Activated CD8-positive, alpha-beta memory T cell treated with anti-CD3 and anti-CD28 coated beads, Interleukin-2, amount 50 U/mL, for 48 hours (primary cell): ENCODE data around the gene TACR1.
"Not testable (repeated sequence)": the region's sequence is repeated elsewhere in the genome, so short reads cannot be mapped to it uniquely, and the experiment has no call there.

Source experiments
- DNase-seq: peaks from one replicate; pipeline ENCODE4 v3.0.0-alpha.2; 2020

TACR1 gene

DNA sequence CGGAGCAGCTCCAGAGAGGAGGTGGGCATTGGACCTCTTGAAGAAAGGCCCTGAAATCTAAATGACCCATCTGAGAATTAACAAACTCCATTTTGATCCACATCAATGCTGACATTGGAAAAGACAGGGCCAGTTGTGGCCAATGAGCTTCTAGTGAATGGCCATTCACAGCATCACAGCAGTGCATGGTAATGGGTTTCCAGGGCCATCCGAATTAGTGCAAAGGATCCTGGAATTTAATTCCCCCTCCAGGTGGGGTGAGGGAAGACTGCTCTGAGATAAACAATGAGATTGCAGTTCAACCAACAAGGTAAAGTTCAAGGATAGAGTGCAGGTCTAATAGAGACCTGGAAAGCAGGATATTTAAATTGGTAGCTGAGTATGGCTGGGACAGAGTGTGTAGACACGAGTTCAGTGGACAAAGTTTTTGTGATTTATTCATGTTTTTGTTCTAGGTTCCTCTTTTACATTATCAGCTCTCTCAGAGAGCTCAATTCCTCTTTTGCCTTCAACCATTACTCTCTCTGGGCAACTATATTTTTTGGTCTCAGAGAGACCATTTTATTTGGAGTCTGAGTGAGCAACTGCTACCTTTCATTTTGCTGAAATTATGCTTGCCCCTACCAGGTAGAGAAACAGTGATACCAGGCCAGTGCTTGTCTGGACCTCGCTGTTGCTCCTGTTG is 5.0 kb downstream of the TACR1 start:
- no peak for DNase-seq

DNA sequence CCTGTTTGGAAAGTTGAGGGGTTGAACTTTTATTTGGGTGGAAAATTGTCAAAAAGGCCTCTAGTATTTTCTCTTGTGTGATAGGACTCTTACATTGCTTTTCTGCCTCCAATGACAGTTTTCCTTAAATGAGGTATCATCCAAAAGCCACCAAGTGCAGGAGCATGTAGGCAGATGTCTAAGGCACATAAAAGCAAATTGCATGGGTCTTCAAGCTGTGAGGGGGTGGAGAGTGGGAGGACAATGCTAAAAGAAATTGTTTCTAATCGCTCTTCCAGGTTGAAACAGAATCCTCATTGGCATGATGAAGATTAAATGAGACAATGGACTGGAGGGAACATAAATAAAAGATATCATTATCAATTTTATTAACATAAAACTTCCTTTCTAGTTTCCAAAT is 6.8 kb downstream of the TACR1 start:
- no peak for DNase-seq

DNA sequence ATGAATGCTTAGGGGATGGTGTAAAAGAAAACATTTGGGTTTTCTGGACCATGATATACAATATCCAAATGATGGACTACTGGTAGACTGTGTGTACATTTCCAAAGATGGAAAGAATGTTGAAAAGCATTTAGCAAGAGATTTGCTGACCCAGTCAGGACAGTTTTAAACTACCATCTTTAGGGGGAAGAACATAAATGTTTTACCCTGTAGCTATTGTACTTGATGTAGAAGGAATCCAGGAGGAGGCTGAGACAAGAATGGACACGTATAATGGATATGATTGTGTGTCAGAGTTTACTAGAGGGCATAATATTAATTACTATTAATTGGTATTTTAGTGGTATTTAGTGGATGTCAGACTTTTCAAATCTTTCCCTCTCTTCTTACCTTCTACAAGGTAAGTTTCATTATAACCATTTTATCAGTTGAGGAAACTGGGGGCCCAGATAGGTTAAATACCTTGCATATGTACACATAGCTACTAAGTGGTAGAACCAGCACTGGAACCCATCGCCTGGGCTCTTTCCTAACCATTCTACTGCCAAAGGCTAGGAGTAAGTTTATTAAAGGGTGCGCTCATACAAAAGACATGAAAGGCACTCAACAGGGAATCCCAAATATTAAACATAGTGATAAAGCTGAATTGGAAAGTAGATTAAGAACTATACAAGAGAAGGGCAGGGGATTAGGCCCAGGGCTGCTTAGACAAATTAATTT is 8.9 kb downstream of the TACR1 start:
- DNase-seq, result no peak

DNA sequence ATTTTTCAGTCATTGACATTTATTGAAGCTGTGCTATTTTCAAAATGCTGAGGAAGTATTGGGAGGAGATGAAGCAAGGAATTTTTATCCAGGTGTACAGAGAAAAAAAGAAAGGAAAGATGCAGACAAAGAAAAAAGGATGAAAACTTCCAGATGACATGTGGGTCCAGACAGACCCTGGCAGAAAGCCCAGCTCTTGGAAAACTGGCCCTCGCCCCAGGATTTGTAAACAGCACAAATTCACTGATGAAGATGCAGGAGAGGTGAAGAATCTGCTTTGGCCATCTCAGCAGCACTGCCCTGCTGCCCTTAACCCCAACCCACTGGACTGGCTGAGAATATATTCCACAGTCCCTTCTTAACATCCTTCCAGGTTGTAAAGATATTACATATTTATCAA is 12.5 kb downstream of the TACR1 start:
- DNase-seq, result no peak

DNA sequence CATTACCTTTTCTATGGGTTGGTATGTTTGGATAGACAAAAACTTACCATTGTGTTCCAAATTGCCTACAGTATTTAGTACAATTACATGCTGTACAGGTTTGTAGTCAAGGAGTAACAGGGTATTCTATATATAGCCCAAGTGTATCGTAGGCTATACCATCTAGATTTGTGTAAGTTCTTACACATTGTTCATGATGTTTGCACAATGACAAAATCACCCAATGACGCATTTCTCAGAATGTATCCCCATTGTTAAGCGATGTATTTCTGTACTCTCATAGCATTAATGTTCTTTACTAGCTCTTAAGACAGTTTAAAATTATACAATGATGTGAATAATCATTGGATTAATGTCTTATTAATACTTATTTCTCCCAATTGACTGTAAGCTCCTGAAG is 16.7 kb downstream of the TACR1 start:
- DNase-seq, result no peak

DNA sequence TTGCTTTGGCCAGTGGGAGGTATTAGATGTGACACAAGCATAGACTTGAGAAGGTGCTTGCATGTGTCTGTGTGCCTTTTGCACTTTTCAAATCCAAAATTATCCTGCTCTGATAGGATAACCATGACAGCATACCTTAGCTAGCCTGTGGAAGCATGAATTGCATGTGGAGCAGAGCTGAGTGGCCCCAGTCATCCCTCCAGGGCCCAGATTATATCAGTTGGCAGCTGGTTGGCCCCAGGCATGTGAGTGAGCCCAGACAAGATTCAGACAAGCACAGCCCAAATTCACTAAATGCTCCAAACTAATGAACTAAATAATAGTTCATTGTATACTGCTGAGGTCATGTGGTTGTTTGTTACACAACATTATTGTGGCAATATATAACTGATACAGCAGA is 18.8 kb downstream of the TACR1 start:
- DNase-seq, result no peak

DNA sequence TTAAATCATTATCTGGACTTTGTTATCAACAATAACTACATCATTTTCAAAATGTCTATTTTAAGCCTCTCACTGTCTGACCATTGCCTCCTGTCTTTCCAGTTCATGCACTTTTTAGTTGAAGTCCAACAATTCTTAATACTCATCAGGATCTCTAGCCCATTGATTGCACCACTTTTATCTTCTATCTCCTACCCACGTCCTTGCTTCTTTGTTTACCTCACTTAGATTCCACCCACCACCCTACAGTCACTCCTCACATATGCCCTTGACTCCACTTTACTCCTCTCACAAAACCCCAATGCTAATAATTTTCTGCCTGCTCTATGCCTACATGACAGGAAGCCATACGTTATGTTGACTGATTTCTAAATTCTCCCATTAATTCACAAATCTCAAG is 21.9 kb downstream of the TACR1 start:
- no peak for DNase-seq

DNA sequence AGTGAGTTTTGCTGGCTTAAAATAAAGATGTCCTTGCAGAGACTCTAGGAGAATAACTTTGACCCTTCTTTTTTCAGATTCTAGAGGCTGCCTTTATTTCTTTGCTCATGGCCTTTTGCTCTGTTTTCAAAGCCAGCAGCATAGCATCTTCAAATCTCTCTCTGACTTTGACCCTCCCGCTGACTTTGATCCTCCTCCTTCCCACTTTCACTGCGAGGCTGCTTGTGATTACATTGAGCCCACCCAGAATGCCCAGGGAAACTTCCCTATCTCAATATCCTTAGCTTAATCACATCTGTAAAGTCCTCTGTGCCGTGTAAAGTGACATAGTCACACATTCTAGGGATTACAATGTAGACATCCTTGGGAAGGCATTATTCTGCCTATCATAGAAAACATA is 23.9 kb downstream of the TACR1 start:
- no peak for DNase-seq

DNA sequence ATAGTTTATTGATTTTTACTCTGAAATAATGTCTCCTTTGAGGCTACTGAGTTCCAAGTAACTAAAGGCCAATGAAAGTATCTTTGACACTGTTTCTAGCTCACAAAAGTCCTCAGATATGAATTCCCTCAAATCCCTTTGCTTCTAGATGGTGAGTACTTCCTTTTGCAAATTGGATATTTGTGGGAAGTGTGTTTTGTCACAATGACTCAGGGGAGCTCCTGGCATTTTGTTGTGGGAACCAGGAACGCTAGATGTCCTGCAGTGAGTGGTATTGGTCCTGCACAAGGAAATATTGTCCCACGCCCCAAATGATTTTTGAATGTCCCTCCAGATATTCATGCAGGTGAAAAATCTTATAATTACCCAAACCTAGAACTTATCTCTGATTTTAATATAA is 24.3 kb downstream of the TACR1 start:
- DNase-seq, result no peak

DNA sequence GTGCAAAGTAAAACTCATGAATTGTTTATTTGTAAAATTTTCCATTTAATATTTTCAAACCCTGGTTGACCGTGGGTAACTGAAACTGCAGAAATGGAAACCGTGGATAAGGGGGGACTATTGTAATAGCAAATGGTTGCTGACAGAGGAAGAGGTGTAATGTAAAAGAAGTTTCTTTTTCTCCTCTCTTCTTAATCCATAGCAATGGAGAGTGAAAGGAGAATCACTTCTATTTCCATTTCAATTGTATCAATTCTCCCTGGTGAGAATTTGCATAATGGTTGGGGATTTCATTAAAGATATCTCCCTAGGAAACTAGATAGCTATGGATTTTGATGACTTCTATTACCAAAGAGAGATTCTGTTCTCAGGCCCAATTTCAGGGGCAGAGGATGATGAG is 24.8 kb downstream of the TACR1 start:
- DNase-seq, result no peak

DNA sequence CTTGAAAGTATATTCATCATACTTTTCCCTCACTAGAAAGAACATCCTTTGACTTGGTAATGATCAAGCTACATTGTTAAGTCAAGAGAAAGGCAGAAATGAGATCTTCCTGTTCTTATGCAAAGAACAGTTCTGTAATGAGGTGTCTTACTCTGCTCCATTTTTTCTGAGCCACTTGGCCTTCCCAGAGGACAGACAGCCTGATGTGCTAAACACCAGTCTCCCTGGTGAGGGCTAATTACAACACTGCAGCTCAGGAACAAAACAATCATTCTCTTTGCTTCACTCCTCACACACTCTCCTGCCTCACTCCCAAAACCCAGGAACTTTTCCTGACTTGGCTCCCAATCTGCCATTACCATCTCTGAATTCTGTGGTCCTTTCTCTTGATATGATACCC is 25.6 kb downstream of the TACR1 start:
- DNase-seq, result no peak

DNA sequence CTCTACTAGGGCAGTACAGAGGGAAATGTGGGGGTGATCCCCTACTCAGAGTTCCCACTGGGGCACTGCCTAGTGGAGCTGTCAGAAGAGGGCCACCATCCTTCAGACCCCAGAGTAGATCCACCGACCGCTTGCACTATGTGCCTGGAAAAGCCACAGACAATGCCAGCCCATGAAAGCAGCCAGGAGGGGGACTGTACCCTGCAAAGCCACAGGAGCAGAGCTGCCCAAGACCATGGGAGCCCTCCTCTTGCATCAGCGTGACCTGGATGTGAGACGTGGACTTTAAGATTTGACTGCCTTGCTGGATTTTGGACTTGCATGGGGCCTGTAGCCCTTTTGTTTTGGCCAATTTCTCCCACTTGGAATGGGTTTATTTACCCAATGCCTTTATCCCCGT is 27.9 kb downstream of the TACR1 start:
- DNase-seq, result not testable (repeated sequence)

DNA sequence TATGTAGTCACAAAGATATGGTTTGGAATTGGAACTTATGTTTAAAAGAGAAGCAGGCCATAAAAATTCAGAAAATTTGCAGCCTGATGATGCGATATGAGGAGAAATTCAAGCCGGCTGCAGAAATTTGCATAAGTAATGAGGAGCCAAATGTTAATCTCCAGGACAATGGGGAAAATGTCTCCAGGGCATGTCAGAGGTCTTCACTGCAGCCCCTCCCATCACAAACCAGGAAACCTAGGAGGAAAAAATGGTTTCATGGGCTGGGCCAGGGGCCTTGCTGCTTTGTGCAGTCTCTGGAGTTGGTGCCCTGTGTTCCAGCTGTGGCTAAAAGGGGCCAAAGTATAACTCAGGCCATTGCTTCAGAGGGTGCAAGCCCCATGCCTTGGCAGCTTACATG is 28.4 kb downstream of the TACR1 start:
- no peak for DNase-seq

DNA sequence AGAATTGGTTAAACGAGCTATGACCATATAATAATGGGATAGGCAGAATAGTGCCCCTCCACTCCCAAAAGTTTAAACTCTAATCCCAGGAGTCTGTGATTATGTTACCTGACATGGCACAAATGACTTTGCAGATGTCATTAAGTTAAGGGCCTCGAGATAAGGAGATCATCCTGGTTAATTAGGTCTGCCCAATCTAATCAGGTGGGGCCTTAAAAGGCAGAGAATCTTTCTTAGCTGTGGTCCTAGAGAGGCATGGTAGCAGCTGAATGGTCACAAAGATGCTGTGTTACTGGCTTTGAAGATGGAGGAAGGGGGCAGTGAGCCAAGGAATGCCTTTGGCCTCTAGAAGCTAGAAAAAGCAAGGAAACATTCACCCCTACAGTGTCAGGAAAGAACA is 31.1 kb downstream of the TACR1 start:
- DNase-seq, result no peak

DNA sequence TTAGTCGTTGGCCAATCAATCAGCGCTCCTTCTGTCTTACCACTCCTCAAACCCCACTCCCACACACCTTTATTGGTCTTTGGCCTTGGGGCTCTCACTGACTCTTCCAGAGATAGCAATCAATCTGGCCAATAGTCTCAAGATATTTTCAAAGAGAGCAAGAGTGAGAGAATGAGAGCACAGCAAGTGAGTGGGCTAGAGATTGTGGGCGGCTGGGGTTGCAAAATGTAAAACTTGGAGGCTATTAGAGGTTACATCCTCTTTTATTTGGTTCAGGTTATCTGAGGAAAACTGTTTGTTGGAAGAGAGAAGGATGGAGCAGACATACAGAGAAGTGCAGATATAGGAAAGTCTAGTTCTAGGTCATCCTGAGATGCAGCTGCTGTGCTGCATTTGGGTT is 32.8 kb downstream of the TACR1 start:
- DNase-seq, result no peak

DNA sequence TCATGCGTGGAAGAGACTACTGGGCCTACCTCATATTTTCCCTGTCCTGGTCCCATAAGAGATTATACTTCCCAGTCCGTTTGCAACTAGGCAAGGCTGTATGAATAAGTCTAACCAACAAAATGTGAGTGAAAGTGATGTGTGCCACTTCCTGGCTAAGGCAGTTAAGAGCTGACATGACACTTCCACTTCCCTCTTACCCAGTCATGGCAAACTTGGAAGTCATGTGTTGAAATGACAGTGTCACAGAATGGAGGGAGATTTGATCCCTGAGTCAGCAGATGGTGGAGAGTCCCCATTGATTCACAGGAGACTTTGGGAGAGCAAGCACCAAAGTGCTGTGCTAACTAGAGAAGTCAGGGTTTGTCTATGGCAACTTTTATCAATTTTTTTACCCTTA is 36.4 kb downstream of the TACR1 start:
- no peak for DNase-seq

DNA sequence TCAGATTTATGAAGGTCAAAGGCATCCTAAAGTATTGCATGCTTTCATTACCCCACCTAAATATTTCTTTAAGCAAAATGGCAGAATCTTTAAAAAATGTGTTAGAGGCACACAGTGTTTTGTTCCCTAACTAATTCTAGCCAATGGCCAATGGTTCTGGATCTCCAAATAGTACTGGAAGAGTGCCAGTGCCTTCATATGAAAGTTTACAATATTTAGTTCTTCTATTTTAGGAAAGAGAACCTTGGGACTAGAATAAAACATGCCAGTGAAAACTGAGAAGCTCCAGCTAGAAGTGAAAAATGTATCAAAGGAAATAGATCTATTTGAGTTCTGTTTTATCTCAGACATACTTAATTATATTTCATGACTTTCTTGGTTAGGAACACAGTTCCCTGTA is 37.1 kb downstream of the TACR1 start:
- DNase-seq, result no peak

DNA sequence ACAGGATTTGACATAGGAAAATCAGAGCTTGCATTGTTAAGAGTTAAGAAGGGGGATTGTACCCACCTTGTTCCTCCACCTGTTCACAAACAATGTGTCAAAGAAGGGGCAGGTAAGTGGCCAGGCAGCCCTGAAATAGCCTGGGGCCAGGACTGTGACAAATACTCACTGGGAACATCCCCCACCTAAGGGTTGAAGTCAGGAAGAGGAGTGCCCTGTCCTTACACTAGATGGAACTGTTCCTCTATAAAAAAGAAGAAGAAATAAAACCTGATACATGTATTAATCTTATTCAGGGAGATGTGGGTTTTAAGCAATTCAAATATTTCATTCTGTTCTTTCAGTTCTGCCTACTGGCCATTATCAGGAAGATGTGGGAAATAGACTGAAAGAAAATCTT is 41.9 kb downstream of the TACR1 start:
- DNase-seq, result no peak

DNA sequence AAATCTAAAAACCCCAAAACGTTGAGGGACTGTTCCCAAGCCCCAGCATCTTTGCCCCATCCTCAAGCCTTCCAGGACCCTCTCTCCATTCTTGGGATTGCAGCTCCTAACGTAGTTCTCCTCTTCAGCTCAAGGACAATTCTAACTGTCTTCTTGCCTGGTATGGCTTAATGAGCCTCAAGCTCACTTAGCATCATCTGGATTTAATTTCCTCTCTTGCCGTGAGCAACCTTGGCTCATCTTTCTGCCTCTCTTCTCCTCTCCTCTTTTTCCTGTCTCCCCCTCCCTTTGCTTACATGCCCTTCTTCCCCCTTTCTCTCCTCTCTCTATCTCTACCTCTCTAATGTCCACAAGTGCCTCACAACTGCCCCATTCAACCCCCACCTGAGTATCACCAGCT is 44.2 kb downstream of the TACR1 start:
- DNase-seq, result no peak

DNA sequence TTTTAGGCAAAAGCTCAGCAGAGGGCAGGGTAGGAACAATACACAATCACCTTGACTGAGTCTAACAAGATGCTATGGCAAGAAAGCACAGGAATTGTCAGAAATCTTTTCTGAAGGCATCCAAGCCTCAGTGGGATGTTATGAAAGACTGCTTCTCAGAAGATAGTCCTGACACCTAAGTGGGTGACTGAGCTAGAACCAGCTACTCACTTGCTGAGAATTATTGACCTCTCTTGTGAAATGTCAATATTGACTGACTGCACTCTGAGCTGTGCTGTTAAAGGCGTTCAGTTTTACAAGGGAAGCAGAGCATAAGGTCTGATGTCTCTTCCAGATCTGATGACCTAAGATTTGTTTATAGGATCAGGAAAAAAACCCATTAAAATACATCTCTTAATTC is 46.1 kb downstream of the TACR1 start:
- no peak for DNase-seq

DNA sequence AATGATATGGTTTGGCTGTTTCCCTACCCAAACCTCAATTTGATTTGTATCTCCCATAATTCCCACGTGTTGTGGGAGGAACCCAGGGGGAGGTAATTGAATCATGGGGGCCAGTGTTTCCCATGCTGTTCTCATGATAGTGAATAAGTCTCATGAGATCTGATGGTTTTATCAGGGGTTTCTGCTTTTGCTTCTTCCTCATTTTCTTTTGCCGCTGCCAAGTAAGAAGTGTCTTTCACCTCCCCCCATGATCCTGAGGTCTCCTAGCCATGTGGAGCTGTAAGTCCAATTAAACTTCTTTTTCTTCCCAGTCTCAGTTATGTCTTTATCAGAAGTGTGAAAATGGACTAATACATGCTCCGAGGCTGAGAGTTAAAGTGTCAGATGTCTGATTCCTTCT is 47.1 kb downstream of the TACR1 start:
- not testable (repeated sequence) for DNase-seq

DNA sequence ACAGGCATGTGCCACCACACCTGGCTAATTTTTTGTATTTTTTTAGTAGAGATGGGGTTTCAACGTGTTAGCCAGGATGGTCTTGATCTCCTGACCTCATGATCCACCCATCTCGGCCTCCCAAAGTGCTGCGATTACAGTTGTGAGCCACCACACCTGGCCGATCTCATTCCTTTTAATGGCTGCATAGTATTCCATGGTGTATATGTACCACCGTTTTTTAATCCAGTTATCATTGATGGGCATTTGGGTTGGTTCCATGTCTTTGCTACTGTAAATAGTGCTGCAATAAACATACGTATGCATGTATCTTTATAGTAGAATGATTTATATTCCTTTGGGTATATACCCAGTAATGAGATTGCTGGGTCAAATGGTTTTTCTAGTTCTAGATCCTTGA is 51.4 kb downstream of the TACR1 start:
- DNase-seq, result not testable (repeated sequence)

DNA sequence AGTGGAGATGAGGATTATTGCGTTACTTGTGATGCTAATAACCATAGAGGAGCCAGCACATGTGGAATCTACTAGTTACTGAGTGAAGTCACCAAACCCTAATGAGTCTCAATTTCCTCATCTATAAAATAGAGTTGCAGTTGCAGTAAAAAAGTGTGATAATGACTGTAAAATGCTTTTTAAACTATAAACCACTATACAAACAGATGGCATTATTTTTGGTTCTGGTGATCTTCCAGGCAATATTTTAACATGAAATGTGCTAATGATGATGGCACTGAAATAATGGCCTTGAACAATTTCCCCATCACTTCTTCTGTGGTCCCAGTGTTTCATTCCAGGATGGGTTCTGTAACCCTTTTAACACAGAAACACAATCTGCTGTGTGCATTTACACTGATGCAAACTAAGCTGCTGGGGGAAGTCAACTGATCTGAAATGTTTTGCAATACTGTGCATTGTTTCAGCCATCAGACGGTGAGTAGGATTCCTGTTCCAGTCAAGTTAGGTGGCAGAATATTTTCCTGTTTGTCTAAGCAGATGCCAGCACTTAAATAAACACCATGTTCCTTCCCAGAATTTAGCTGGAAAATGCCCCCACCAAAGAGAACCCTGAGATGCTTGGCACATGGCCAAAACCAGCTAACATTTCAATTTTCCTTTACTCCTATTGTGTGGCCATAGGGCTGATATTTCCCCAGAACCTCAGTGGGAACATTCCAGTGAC is 52.6 kb downstream of the TACR1 start:
- DNase-seq, result no peak

DNA sequence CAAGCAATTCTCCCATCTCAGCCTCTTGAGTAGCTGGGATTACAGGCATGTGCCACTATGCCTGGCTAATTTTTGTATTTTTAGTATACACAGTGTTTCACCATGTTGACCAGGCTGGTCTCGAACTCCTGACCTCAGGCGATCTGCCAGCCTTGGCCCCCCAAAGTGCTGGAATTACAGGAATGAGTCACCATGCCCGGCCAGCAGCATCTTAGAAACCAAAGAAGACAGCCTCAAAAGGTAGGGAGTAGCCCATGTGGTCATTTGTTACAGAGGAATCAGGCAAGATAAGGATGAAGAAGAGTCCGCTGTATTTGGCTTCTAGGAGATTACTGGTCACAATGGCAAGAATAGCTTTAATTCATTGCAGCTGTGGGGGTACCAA is 53.1 kb downstream of the TACR1 start:
- DNase-seq, result not testable (repeated sequence)
